HepG2 (cell line): ENCODE measurements around the gene SLC15A3. TPM values are rescaled to one million over a fixed set of nuclear protein-coding genes. Genes with fewer than 3 reads are reported as not detected.
A peak's percentile ranks its signal among the peaks of the same experiment; 100 is the strongest.

Experiments used
- ATAC-seq: fragments of 200-7000 bp; cut with Tn5 transposase; 3 replicates; pipeline ENCODE4 v1.9.1; 2020; ENCODE audit warnings: mild to moderate bottlenecking, moderate library complexity
- BruUV-seq: library from RNA; stranded (reverse); fragments of 400-500 nt; replicated peaks from 2 replicates; lab custom pipeline; 2021; lab: Mats Ljungman, UMichigan
- CTCF ChIA-PET: fragments of 300-600 bp; formaldehyde crosslinking; extraction: SDS; loops from one replicate; lab custom pipeline; 2021; ENCODE audit warnings: low total read pairs, inconsistent platforms, low intra/inter-chr PET ratio; lab: Yijun Ruan, JAX
- POLR2A ChIA-PET: fragments of 350-600 bp; sonication (Branson Sonifier 250); formaldehyde crosslinking; loops from one replicate; lab custom pipeline; 2020; ENCODE audit warnings: antibody characterized with exemption, inconsistent platforms; lab: Yijun Ruan, JAX
- DNase-seq: peaks from one replicate; pipeline ENCODE4 v3.0.0-alpha.2; 2015; ENCODE audit warnings: low spot score
- FAIRE-seq: peaks from 3 replicates; lab custom pipeline; 2011; peaks lifted over from hg19 to GRCh38; lab: Jason Lieb, UNC
- H2AFZ ChIP-seq: one replicate; pipeline ENCODE4 v1.6.1; 2011; ENCODE audit warnings: low read length, inconsistent platforms
- H3K27ac ChIP-seq: fragments of 300-600 bp; 3 replicates; pipeline ENCODE4 v1.8.0; 2011; ENCODE audit warnings: mixed run types, mild to moderate bottlenecking, mixed read lengths, low read length, inconsistent platforms; ENCODE audit not compliant: insufficient read depth; ENCODE audit errors: extremely low read length
- H3K27me3 ChIP-seq, 2 experiments: fragments of 200-600 bp in 1 of 2; 2 replicates in 1 of 2; 3 replicates in 1 of 2; pipeline versions ENCODE4 v1.6.0 to v1.8.0; 2011; ENCODE audit warnings: low read length in 2 of 2, mild to moderate bottlenecking in 2 of 2, moderate library complexity in 2 of 2, inconsistent platforms in 1 of 2; ENCODE audit not compliant: insufficient read depth in 2 of 2, control insufficient read depth in 1 of 2
- H3K36me3 ChIP-seq, 2 experiments: fragments of 200-600 bp in 1 of 2; replicated peaks in 1 of 2; 2 replicates in 1 of 2; 3 replicates in 1 of 2; pipeline versions ENCODE4 v1.5.1 to v1.8.0; 2011; ENCODE audit warnings: low read length in 2 of 2, inconsistent platforms in 1 of 2; ENCODE audit not compliant: insufficient read depth in 2 of 2, control insufficient read depth in 1 of 2
- H3K4me1 ChIP-seq: 2 replicates; pipeline ENCODE4 v1.5.1; 2012; ENCODE audit warnings: low read length, inconsistent platforms; ENCODE audit not compliant: insufficient read depth
- H3K4me2 ChIP-seq: 2 replicates; pipeline ENCODE4 v1.6.0; 2011; ENCODE audit warnings: low read depth, low read length, inconsistent platforms
- H3K4me3 ChIP-seq, 3 experiments: fragments of 200-600 bp in 1 of 3; sonication (generic), shearing (Covaris generic) in 1 of 3; replicated peaks in 1 of 3; 2 replicates each; pipeline ENCODE4 v1.5.1; 2011 to 2016; ENCODE audit warnings: low read length in 3 of 3, inconsistent platforms in 2 of 3, low read depth in 2 of 3, mild to moderate bottlenecking in 2 of 3, control low read depth in 1 of 3, mixed read lengths in 1 of 3; ENCODE audit not compliant: insufficient read depth in 1 of 3
- H3K79me2 ChIP-seq: one replicate; pipeline ENCODE4 v1.6.1; 2011; ENCODE audit warnings: low read length, inconsistent platforms; ENCODE audit not compliant: insufficient read depth
- H3K9ac ChIP-seq: 2 replicates; pipeline ENCODE4 v1.6.0; 2011; ENCODE audit warnings: mild to moderate bottlenecking, low read depth, low read length, inconsistent platforms; ENCODE audit not compliant: insufficient read depth
- H3K9me3 ChIP-seq: 2 replicates; pipeline ENCODE4 v1.5.1; 2012; ENCODE audit warnings: mild to moderate bottlenecking, low read length
- H4K20me1 ChIP-seq: 2 replicates; pipeline ENCODE4 v1.6.0; 2011; ENCODE audit warnings: inconsistent platforms, mild to moderate bottlenecking, low read length, moderate library complexity; ENCODE audit not compliant: insufficient read depth
- AGO2 ChIP-seq: fragments of 200-400 bp; formaldehyde crosslinking; optimal IDR thresholded peaks from 2 replicates; pipeline ENCODE3; 2017; ENCODE audit warnings: mild to moderate bottlenecking, low read depth, low read length, moderate library complexity
- BRD4 ChIP-seq: sonication (generic); formaldehyde crosslinking; IDR thresholded peaks from 2 replicates; pipeline ENCODE4 v1.4.0; 2020; ENCODE audit warnings: missing genetic modification reagents
- FOSL1 ChIP-seq: sonication (generic); formaldehyde crosslinking; IDR thresholded peaks from 2 replicates; pipeline ENCODE4 v1.9.0; 2021; ENCODE audit warnings: missing genetic modification reagents, borderline replicate concordance
- HNF4A ChIP-seq: sonication (generic); formaldehyde crosslinking; IDR thresholded peaks from 2 replicates; pipeline ENCODE4 v1.4.0; 2020; ENCODE audit warnings: missing genetic modification reagents
- HOXA3 ChIP-seq: sonication (generic); formaldehyde crosslinking; IDR thresholded peaks from 2 replicates; pipeline ENCODE4 v1.5.0; 2020; ENCODE audit warnings: missing genetic modification reagents
- MAFF ChIP-seq: IDR thresholded peaks from 2 replicates; pipeline ENCODE4 v1.6.1; 2011; ENCODE audit warnings: low read depth, low read length, improper control_type of control experiment
- MXI1 ChIP-seq: IDR thresholded peaks from 3 replicates; pipeline ENCODE4 v1.6.1; 2012; ENCODE audit warnings: low read depth, low read length, inconsistent platforms, borderline replicate concordance
- RBM39 ChIP-seq: fragments of 200-400 bp; formaldehyde crosslinking; IDR thresholded peaks from one replicate; pipeline ENCODE4 v1.6.1; 2018; ENCODE audit warnings: antibody characterized with exemption, mild to moderate bottlenecking, low read depth, low read length; ENCODE audit not compliant: poor library complexity, severe bottlenecking
- RORA ChIP-seq: sonication (generic); formaldehyde crosslinking; IDR thresholded peaks from 2 replicates; pipeline ENCODE4 v1.5.0; 2020; ENCODE audit warnings: mild to moderate bottlenecking, missing genetic modification reagents, moderate library complexity
- SATB2 ChIP-seq: sonication (generic); formaldehyde crosslinking; IDR thresholded peaks from 2 replicates; pipeline ENCODE4 v1.5.0; 2020; ENCODE audit warnings: missing genetic modification reagents
- SP1 ChIP-seq, 2 experiments: fragments of 450-650 bp in 1 of 2; sonication (generic) in 1 of 2; formaldehyde crosslinking in 1 of 2; IDR thresholded peaks; 2 replicates each; pipeline versions ENCODE4 v1.4.0 to v1.6.1; 2016 to 2020; ENCODE audit warnings: missing genetic modification reagents in 1 of 2
- SP5 ChIP-seq: IDR thresholded peaks from 2 replicates; pipeline ENCODE4 v1.6.1; 2016; ENCODE audit warnings: low read depth, borderline replicate concordance
- ZNF510 ChIP-seq: sonication (generic); formaldehyde crosslinking; IDR thresholded peaks from 2 replicates; pipeline ENCODE4 v1.4.0; 2020; ENCODE audit warnings: low read depth, mild to moderate bottlenecking, missing genetic modification reagents
- WGBS: methylation state at CpG from one replicate; pipeline ENCODE4 v1.1.6; 2017; ENCODE audit warnings: low lambda C conversion rate; 5-methylcytosine and 5-hydroxymethylcytosine counted together
- in situ Hi-C: cut with HindIII; loops from 2 replicates; pipeline ENCODE4 v1.10.0; 2017; ENCODE audit warnings: low pct_unique_long_range_greater_than_20kb; ENCODE audit not compliant: extremely low pct_ligation_motif_present
- intact Hi-C: fragments of 100-400 bp; cut with micrococcal nuclease; formaldehyde crosslinking; loops from one replicate; pipeline ENCODE4 v1.10.0; 2022; ENCODE audit not compliant: unreplicated experiment
- polyA plus RNA-seq, 8 experiments: library from polyadenylated mRNA; depleted of rRNA in 3 of 8; stranded (reverse) in 7 of 8; unstranded in 1 of 8; fragments of >200 nt; fragmentation: Illumina TruSeq in 4 of 8; extraction: Trizol in 4 of 8; gene quantifications; 2 replicates each; pipeline versions ENCODE4 v1.2.1 to v1.2.3, GENCODE V29; 2011 to 2016; ENCODE audit warnings: low read depth in 4 of 8, missing spikeins in 1 of 8, mixed read lengths in 1 of 8; ENCODE audit not compliant: insufficient read depth in 1 of 8
- total RNA-seq, 5 experiments: library from RNA; depleted of rRNA; stranded (reverse); fragments of >200 nt; fragmentation: Illumina TruSeq; extraction: Trizol; gene quantifications; 2 replicates each; pipeline ENCODE4 v1.2.3, GENCODE V29; 2016; ENCODE audit warnings: low read depth in 1 of 5
- TF ChIP-seq, protein P1 (sequence below): sonication (generic); formaldehyde crosslinking; IDR thresholded peaks from 2 replicates; pipeline ENCODE4 v1.5.1; 2020; ENCODE audit warnings: missing genetic modification reagents, mild to moderate bottlenecking, borderline replicate concordance
- TF ChIP-seq, protein P2 (sequence below): sonication (generic); formaldehyde crosslinking; IDR thresholded peaks from 2 replicates; pipeline ENCODE4 v1.5.0; 2020; ENCODE audit warnings: mild to moderate bottlenecking, missing genetic modification reagents, moderate library complexity
- TF ChIP-seq, protein P3 (sequence below): sonication (generic); formaldehyde crosslinking; IDR thresholded peaks from 2 replicates; pipeline ENCODE4 v1.4.0; 2020; ENCODE audit warnings: mild to moderate bottlenecking, missing genetic modification reagents

The SLC15A3 gene
- total and polyA plus RNA-seq, 2 of the 13 experiments (the other 11 are each of a cell fraction or from before 2014, with no cell fraction given) = 0.45 to 0.77 TPM

DNA sequence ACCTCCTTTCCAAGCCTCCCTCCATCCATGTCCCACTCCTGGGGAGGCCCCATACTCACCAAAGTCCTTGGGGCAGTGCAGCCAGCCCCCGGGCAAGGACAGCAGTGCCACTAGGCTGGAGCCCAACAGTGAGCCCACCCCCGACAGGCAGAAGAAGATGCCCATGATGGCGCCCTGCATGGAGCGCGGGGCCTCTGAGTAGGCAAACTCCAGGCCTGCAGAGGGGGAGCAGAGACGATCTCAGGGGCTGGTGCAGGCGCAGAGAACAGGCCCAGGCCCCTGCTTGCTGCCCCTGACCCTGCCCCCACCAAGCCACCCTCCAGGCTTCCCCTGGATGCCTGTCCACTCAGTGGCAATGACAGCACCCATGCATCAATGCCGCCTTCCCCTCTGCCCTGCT lies 14.2 kb downstream of the SLC15A3 start:
- no peak overlapping the region for H3K4me3 ChIP-seq
- H3K4me1 ChIP-seq = no peaks in the 10 kb centered on the region
- ChIA-PET POLR2A (no interaction called here), CTCF (no interaction called here)
- TF ChIP-seq AGO2 (peak; percentile 45), HOXA3 (CRISPR knock-in tag) (no peak)
- TF ChIP-seq, protein P1, sequence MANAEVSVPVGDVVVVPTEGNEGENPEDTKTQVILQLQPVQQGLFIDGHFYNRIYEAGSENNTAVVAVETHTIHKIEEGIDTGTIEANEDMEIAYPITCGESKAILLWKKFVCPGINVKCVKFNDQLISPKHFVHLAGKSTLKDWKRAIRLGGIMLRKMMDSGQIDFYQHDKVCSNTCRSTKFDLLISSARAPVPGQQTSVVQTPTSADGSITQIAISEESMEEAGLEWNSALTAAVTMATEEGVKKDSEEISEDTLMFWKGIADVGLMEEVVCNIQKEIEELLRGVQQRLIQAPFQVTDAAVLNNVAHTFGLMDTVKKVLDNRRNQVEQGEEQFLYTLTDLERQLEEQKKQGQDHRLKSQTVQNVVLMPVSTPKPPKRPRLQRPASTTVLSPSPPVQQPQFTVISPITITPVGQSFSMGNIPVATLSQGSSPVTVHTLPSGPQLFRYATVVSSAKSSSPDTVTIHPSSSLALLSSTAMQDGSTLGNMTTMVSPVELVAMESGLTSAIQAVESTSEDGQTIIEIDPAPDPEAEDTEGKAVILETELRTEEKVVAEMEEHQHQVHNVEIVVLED (CRISPR knock-in tag) = no peak
- H4K20me1 ChIP-seq = no peaks in the 10 kb centered on the region
- H3K9me3 ChIP-seq = no peaks in the 10 kb centered on the region
- in situ Hi-C loops (no loop called here), intact Hi-C loops (no loop called here)
- no peak overlapping the region for H3K27ac ChIP-seq
- FAIRE-seq (no peak), ATAC-seq (no peak), DNase-seq (no peak)
- BruUV-seq = no TSS peak
- H3K79me2 ChIP-seq = no peaks in the 10 kb centered on the region
- H3K9ac ChIP-seq = no peak overlapping the region
- no peaks in the 10 kb centered on the region for H3K36me3 ChIP-seq
- 100% methylated on average over 1 of the region's 8 CpGs for WGBS
- H3K4me2 ChIP-seq = no peak overlapping the region
- no peak overlapping the region for H2AFZ ChIP-seq
- peaks cover 0 to 2% of the 10 kb centered on the region in 2 experiments; a peak in 2 of 5 replicates for H3K27me3 ChIP-seq

DNA sequence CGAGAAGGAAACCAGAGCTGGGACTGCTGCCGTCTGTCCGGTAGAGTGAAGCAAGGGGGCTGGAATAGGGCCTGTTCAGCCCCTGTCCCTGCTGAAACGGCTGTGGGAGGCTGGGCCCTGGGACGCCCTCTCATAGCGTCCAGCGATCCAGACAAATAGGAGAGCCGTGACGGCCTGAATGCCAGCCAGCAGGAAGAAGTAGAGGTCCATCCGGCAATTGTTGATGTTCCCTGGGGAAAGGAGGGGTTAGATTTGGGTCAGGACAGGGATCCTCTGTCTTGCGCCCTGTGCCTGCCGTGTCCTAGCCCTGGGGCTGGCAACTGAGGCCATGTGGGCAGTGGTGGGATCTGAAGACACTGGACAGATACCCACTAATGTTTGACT lies 14.8 kb downstream of the SLC15A3 start:
- POLR2A ChIA-PET = no interaction called here
- WGBS = 86% methylated on average over 10 of the region's 12 CpGs
- Histone ChIP-seq H3K36me3 (no peaks in the 10 kb centered on the region), H3K27ac (no peak overlapping the region), H4K20me1 (no peaks in the 10 kb centered on the region), H3K27me3 (peaks cover 0 to 2% of the 10 kb centered on the region in 2 experiments; a peak in 2 of 5 replicates), H3K4me1 (no peaks in the 10 kb centered on the region), H3K9me3 (no peaks in the 10 kb centered on the region), H3K4me3 (no peak overlapping the region), H3K79me2 (no peaks in the 10 kb centered on the region), H2AFZ (no peak overlapping the region), H3K9ac (no peak overlapping the region), H3K4me2 (no peak overlapping the region)
- intact Hi-C loops = no loop called here
- in situ Hi-C loops = no loop called here
- no TSS peak for BruUV-seq
- CTCF ChIA-PET = no interaction called here
- ATAC-seq (no peak), DNase-seq (no peak), FAIRE-seq (no peak)
- no peak for TF ChIP-seq SP5 (CRISPR knock-in tag)
- TF ChIP-seq, protein P2, sequence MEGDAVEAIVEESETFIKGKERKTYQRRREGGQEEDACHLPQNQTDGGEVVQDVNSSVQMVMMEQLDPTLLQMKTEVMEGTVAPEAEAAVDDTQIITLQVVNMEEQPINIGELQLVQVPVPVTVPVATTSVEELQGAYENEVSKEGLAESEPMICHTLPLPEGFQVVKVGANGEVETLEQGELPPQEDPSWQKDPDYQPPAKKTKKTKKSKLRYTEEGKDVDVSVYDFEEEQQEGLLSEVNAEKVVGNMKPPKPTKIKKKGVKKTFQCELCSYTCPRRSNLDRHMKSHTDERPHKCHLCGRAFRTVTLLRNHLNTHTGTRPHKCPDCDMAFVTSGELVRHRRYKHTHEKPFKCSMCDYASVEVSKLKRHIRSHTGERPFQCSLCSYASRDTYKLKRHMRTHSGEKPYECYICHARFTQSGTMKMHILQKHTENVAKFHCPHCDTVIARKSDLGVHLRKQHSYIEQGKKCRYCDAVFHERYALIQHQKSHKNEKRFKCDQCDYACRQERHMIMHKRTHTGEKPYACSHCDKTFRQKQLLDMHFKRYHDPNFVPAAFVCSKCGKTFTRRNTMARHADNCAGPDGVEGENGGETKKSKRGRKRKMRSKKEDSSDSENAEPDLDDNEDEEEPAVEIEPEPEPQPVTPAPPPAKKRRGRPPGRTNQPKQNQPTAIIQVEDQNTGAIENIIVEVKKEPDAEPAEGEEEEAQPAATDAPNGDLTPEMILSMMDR (CRISPR knock-in tag) = no peak
- TF ChIP-seq FOSL1 (CRISPR knock-in tag) = no peak
- no peak for TF ChIP-seq HNF4A (CRISPR knock-in tag)
- TF ChIP-seq RORA (CRISPR knock-in tag) = no peak
- no peak for TF ChIP-seq BRD4 (CRISPR knock-in tag)
- no peak for TF ChIP-seq SP1 (IDR thresholded peaks at IDR 0.05)
- no peak for TF ChIP-seq SP1 (CRISPR knock-in tag; IDR thresholded peaks at IDR 0.05)
- TF ChIP-seq SATB2 = no peak
- TF ChIP-seq MXI1 = no peak
- TF ChIP-seq MAFF = no peak
- TF ChIP-seq, protein P3, sequence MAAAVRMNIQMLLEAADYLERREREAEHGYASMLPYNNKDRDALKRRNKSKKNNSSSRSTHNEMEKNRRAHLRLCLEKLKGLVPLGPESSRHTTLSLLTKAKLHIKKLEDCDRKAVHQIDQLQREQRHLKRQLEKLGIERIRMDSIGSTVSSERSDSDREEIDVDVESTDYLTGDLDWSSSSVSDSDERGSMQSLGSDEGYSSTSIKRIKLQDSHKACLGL (CRISPR knock-in tag) = no peak
- no peak for TF ChIP-seq ZNF510 (CRISPR knock-in tag)
- TF ChIP-seq RBM39 = no peak
